ENCODE measurements around the gene SPATS2.

The SPATS2 gene

DNA sequence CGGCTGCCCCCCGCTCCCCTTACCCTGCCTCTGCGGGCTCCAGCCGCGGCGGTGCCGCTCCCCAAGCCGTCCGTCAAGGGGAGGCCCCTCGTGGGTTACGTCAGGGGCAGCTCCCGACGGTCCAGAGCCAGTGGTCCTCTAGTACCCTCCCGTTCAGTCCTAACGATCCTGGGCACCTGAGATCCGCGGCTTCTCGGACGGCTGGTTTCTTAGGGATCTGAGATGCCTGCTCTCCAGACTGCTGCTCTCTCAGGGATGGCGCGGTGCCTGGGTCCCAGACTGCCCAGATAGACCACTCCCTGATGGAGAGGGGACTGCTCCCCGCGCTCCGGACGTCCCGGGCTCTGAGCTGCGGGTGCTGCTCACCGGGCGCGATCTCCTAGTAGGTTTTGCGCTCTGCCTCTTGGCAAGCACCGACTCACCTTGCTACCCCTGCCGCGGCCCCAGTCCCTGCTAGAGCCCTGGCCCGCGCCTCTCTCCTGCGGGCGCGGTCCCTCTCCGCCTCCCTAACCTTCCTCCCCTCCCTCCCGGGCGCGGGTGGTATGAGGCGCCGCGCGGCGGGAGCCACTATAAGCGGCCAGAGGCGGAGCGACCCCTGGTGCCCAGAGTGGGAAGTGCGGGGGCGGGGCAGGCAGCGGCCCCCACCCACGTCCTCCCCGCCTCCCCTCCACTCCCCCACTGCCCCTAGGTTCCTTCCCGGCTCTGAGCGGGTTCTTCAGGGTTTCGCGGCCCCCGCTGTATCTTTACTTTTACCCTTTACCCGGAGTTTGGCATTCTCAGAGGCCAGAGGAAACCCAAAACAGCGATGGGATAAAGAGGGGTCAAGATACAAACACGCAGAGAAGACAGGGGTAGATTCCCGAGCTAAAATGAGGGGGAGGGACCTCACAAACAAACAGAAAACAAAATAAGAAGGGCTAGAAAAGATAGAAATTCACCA, 30.3 kb upstream of the SPATS2 start, which contains the start of gene C1QL4:
Gene C1QL4 (minus strand): TSS at position 544 of the 940 bp plus-strand sequence. CDS start 711 bp downstream, outside the sequence.
- H3K4me3 ChIP-seq (ENCODE audit: low read length): peak within 1 kb of the TSS; percentile 27
- DNase-seq (ENCODE audit: low read depth): peak; percentile 69
- TF ChIP-seq, protein P1, sequence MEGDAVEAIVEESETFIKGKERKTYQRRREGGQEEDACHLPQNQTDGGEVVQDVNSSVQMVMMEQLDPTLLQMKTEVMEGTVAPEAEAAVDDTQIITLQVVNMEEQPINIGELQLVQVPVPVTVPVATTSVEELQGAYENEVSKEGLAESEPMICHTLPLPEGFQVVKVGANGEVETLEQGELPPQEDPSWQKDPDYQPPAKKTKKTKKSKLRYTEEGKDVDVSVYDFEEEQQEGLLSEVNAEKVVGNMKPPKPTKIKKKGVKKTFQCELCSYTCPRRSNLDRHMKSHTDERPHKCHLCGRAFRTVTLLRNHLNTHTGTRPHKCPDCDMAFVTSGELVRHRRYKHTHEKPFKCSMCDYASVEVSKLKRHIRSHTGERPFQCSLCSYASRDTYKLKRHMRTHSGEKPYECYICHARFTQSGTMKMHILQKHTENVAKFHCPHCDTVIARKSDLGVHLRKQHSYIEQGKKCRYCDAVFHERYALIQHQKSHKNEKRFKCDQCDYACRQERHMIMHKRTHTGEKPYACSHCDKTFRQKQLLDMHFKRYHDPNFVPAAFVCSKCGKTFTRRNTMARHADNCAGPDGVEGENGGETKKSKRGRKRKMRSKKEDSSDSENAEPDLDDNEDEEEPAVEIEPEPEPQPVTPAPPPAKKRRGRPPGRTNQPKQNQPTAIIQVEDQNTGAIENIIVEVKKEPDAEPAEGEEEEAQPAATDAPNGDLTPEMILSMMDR (IDR thresholded peaks at IDR 0.05; ENCODE audit: insufficient read depth, low read depth, low read length, missing control alignments): peak; percentile 72

DNA sequence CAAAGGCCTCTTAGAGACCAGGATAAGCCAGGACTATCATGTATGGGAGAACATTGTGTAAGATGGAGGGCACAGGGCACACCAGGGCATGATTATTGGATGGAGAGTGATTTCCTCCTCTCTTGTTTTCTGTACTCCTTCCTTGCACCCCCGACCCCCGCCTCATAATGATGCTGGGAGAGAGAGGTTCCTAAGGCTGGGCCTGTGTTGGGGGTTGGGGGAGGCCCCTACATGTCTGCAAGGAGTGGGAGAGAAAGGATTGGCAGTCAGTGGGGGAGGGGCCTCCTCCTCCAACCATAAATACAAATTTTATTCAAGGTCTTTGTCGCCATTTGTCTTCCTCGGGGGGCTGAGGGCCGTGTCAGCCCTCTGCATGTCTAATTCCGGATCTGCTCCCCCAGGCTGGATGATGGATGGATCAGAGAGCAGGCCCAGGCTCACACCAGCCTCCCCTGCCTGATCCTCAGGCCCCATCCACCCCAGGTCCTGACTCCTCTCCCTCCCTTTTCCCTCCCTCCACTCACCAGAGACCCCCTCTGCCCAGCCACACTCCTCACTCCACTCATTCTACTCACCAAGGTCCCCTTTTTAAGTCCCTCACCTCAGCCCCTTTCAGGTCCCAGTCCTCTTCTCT, 28.3 kb upstream of the SPATS2 start:
- no peak for DNase-seq (ENCODE audit: low read depth)
- TF ChIP-seq, protein P1 (IDR thresholded peaks at IDR 0.05; ENCODE audit: insufficient read depth, low read depth, low read length, missing control alignments): no peak
- H3K4me3 ChIP-seq (ENCODE audit: low read length): no peak overlapping the region

DNA sequence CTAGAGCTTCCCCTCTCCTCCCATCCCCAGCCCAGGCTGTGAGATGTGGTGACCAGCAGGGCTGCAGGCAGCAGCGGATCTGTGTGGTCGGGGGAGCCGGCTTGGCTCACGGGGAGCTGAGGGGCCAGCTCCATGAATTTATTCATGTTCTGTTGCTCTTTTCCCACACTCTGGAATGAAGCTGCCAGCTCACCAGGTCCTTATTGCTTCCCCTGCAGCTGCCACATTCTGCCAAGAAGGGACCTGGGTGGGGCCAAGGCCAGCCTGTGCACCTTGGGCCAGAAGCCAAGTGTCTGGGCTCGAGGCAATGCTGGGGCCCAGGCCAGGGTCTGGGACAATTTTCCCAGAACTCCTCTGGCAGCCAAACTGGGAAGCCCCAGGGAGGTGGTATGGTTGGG, 27.8 kb upstream of the SPATS2 start:
- no peak for DNase-seq (ENCODE audit: low read depth)
- TF ChIP-seq, protein P1 (IDR thresholded peaks at IDR 0.05; ENCODE audit: insufficient read depth, low read depth, low read length, missing control alignments): no peak
- H3K4me3 ChIP-seq (ENCODE audit: low read length): no peak overlapping the region

DNA sequence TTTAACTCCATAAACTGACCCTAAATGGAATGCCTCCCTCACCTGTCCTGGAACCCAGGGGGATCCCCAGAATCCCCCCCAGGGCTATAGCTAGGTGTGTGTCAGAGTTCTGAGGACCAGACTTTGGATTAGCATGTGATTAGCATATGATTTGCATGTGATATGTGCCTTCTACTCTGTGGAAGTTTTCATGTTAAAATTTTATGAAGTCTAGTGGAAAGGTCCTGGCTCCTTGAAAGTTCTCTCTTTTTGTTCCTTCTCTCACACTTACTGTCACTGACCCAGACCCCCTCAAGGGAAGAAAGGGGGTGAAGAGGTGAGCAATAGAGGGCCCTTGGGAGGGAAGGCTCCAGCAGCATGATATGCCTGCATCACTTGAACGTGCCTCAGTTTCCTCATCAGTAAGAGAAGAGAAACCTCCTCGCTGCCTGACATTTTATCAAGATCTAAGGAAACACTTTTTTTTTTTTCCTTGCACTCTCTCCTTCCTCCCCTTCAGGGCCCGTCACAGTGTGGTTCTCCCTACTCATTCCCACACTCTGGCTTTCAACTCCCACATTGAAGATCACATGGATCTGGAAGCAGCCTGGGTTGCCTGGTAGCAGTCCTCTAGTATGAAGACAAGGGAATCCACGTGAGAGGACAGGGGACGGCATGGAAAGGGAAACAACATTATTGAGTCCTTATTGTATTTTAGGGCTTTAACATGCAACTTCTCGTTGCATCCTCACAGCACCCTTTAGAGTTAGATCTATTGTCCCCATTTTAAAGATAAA, 27.0 kb upstream of the SPATS2 start:
- DNase-seq (ENCODE audit: low read depth): no peak
- TF ChIP-seq, protein P1 (IDR thresholded peaks at IDR 0.05; ENCODE audit: insufficient read depth, low read depth, low read length, missing control alignments): no peak
- H3K4me3 ChIP-seq (ENCODE audit: low read length): no peak overlapping the region

- H3K4me3 ChIP-seq (ENCODE audit: low read length): no peak overlapping the region
- TF ChIP-seq, protein P1 (IDR thresholded peaks at IDR 0.05; ENCODE audit: insufficient read depth, low read depth, low read length, missing control alignments): no peak
- no peak for DNase-seq (ENCODE audit: low read depth)
Observed at GRCh38 chr12:49340971-49341776, 26.1 kb upstream of the SPATS2 start.

- no peak for DNase-seq (ENCODE audit: low read depth)
- TF ChIP-seq, protein P1 (IDR thresholded peaks at IDR 0.05; ENCODE audit: insufficient read depth, low read depth, low read length, missing control alignments): no peak
- no peak overlapping the region for H3K4me3 ChIP-seq (ENCODE audit: low read length)
Observed at GRCh38 chr12:49341777-49342065, 25.5 kb upstream of the SPATS2 start.
